Ammon's horn (tissue), 1 donor: Measurements from ENCODE around the gene SLC4A11.
"Not testable (repeated sequence)": the region's sequence is repeated elsewhere in the genome, so short reads cannot be mapped to it uniquely, and the experiment has no call there.

Experiments used
- DNase-seq: peaks from one replicate; pipeline ENCODE4 v3.0.0-alpha.2; 2016; ENCODE audit warnings: low spot score

Gene SLC4A11

DNA sequence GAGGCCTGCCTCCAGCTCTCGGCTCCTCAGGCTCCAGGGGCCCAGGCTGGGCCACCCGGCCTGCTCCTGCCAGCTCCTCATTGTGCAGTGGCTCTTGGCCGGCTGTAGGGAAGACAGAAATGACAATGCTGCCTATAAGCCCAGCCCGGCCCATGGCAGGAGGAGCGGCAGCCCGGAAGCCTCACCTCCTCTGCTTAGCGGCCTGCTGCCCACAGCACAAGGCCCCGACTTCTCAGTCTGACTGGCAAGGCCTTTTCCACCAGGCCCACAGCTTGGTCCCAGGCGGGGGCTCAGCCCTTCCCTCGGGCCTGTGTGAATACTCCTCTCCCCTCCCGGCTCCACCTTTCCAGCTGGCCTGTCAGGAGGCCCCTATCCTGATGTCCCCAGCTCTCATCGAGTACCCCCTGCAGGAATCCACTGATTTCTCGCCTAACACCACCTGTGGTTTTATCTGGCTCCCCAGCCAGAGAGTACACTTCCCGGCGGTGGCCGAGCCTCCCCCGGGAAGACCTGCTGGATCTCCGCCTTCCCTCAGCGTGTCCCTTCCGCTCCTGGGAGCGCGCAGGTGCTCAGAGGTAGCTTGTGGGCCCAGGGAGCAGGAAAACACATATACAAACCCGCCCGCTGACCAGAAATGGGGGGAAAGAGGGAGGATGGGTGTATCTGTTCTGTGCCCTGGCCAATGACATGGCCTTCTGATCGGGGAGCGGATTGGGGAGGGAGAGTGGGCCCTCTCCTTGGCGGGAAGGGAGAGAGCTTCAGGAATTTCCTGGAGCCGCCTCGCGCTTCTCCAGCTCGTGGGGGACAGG is 35.5 kb downstream of the SLC4A11 start:
- peak; percentile 31 for DNase-seq

DNA sequence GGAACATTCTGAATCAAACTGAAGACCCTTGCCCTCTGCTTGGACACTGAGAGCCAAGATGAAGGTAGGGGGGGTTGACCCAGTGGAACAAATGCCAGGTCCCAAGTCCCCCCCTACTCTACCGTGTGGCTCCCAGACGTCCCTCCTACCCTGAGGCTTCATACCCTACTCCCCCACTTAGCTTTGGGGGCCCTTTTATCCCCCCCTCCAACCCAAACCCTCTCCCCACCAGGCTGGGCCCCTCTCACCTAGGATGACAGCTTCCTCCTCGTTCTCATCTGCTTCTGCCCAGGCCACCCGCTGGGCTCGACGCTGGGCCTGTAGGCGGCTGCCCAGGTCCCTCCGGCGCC is 36.0 kb downstream of the SLC4A11 start:
- no peak for DNase-seq

GRCh38 chr20:3199976-3200755 is 38.8 kb downstream of the SLC4A11 start:
- DNase-seq = no peak

GRCh38 chr20:3199206-3199605 is 39.8 kb downstream of the SLC4A11 start:
- no peak for DNase-seq

DNA sequence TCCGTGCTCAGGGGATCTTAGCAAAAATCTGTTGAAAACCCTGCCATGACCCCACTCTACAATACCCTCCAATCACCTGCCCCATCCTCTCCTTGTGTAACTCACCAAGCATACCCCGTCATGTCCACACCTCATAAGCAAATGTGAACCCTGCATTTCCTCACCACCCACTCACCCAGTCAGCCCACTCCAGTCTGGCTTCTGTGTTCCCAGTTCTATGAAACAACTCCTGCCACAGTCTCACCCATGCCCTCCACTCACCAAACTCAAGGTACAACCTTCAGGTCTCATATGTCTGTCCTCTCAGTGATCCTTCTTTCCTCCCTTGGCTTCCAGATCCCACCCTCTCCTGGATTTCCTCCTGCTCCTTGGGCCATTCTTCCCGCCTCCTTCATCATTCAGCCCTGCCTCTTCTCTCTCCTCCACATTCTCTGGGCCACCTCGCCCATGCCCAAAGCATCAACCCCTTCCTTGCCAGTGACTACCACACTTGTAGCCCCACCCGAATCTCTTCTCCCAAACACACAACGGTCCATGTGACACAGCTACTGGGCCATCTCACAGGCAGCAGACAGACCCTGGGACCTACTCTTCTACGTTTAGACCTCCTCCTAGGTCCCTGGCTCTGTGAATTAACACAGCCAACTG is 43.3 kb downstream of the SLC4A11 start:
- DNase-seq = no peak

GRCh38 chr20:3194617-3195280 is 44.2 kb downstream of the SLC4A11 start:
- no peak for DNase-seq

DNA sequence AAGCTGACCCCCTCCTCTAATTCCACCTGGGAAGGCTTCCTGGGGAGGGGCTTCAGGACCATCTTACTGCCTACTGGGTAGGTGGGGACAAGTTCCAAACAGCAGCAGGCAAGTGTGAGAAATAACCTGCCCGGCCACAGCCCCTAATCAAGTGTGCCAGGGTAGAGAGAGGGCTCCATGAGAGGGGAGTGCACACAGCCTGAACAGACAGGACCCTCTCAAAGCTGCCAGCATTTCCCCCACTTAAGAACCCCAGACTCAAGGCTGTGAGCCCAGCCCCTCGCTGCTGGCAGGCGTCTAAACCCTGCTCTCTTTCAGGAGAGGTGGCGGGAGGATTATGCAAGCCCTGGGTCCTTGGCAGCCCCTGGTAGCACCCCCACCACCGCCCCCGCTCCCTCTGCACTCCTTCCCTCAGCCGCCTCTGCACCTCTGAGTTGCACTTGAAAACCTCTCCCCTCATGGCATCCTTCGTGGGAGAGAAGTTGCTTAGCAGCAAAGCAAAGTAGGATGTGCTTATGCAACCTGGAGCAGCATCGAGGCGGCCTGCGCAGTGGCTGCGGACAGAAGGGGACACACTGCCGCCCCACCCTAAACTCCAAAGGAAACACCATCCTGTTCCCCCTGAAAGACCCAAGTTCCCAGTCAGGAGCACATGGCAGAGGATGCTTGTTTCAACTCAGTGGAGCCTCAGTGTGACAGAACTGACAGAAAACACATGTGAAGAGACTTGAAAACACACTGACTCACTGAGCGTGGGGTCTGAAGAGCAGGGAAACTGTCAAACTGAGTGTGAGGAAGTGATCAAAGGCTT is 45.0 kb downstream of the SLC4A11 start:
- peak; percentile 70 for DNase-seq

DNA sequence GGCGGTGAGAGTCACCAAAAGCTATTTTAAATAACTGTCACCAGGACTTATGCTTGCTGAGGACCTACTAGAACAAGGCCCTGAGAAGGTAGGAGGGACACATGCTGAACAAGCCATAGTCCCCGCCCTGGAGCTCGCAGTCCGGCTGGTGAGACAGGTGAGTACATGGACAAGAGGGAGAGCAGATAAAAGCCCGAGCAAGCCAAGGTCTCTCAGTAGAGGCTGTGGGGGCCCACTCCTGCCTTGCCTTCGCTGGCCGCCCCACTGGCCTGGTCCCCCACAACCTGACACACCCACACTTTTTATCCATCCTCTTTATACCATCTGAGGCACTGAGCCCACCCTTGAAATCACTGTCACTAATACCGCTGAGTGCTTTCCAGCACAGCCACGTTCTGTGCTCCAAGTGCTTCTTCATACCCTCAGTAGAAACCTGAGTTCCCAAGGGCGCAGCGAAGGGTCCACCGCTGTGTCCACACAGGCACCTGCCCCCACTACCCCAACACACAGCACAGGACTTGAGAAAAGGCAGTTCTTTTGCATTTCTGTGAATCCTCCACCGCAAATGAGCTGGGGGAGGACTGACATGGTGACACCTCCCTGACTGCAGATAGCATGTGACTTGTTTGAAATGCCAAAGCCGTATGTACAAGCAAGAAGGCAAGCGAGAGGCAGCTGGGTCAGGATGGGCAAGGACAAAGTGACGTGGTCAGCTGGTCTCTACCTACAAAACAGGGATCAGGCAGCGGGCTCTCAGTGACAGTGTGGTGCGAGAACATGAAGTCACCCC is 46.6 kb downstream of the SLC4A11 start:
- no peak for DNase-seq

DNA sequence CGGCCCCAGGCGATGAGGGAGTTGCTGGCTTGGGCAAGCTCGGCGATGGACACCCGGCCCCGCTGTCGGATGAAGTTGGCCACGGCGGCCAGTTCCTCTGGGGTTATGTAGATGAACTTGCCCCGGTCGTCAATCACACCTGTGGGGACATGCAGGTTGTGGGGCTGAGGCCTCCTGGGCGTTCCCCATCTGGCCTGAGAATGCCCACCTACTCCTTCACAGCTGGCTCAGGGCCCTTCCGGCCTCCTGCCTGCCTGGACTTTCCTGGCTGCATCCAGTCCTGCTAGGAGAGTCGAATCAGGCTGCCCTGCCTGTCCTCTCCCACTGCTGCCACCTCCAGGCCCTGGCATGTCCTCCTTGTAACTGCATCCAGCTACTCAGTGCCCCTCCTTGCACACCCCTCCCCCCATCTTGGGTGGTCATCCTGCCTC is 48.3 kb downstream of the SLC4A11 start:
- DNase-seq = no peak

- DNase-seq = peak; percentile 41
These were observed 49.3 kb downstream of the SLC4A11 start for GRCh38 chr20:3189561-3190131.

DNA sequence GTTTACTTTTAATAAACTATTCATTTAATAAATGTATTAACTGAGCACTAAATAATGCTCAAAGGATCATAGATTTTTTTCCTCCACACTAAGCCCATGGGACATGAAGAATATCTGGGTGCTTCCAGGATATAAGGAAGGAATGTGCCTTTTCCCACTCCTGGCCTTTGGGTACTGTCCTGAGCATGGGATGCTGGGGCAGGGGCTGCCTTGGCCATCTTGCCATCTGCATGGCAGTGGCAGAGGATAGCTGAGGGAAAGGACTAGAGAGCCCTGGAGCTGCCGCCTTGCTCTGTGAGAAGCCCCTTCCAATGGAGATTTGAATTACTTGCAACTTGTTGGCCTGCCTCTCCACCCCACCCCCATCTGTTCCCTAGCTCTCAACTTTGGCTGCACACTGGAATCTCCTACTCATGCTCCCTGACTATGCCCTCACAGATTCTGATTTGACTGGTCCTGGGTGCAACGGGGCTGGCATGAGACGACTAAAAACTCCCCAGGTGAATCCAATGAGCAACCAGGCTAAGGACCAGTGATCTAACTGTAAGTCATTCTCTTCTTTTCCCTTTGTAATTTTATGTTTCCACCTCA is 50.1 kb downstream of the SLC4A11 start:
- DNase-seq = no peak

GRCh38 chr20:3187861-3188260 is 51.1 kb downstream of the SLC4A11 start:
- DNase-seq = not testable (repeated sequence)

- DNase-seq = no peak
These were observed 54.9 kb downstream of the SLC4A11 start for GRCh38 chr20:3183896-3184612.

DNA sequence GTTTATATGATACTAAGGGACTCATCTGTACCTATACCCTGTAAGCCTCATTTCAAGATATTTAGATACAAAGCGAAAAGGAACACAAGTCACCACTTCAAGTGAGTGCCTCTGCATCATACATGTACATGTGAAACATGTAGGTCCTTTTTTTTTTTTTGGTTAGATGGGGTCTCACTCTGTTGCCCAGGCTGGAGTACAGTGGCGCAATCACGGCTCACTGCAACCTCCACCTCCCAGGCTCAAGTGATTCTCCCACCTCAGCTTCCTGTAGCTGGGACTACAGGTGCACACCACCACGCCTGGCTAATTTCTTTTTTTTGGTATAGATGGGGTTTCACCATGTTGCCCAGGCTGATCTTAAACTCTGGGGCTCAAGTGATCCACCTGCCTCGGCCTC is 56.6 kb downstream of the SLC4A11 start:
- not testable (repeated sequence) for DNase-seq

DNA sequence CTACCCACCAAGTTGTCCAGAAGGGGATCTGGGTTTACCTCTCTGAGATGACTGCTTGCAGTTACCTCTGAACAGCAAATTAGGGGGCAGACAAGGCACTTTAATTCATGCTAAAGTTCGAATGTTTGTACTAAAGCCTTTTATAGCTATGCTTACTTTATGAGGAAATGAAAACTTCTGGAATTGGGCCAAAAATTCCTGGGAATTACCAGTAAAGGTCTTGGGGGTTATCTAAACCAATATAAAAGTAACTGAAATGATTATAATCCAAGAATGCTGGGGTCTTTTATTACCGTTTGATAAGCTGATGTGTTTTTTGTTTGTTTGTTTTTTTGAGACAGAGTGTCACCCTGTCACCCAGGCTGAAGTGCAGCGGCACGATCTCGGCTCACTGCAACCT is 57.7 kb downstream of the SLC4A11 start:
- no peak for DNase-seq

DNA sequence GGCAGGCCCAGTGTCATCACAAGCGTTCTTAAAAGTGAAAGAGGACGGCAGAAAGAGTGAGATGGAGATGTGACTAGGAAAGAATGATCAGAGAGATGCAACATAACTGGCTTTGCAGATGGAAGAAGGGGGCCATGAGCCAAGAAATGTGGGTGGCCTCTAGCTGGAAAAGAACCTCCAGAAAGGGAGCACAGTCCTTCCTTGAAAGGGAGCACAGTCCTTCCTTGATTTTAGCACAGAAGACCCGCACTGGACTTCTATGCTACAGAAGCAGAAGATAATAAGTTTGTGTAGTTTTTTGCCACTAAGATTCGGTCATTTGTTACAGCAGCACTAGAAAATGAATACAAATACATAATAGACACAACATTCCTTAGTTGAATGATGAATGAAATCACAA is 58.7 kb downstream of the SLC4A11 start:
- no peak for DNase-seq

- DNase-seq = no peak
These were observed 61.1 kb downstream of the SLC4A11 start for GRCh38 chr20:3177746-3178485.
